ENCODE data around the gene CHD9.

- TF ChIP-seq CTCF (IDR thresholded peaks at IDR 0.05 in 4 of 5, conservative IDR thresholded peaks at IDR 0.05 in 1 of 5), result no peak
- TF ChIP-seq POLR2A (IDR thresholded peaks at IDR 0.05), result no peak
Measured at GRCh38 chr16:53211253-53211652, 156.5 kb downstream of the CHD9 start.

Data from gastrocnemius medialis (tissue), 4 donors.